Transverse colon (tissue), 4 donors: ENCODE data around the gene EPHA5.

Experiments
- CTCF ChIP-seq, 5 experiments: fragments of 200-600 bp in 3 of 5; fragments of 450-650 bp in 2 of 5; sonication (generic) in 3 of 5; IDR thresholded peaks; 1 replicate in 2 of 5; 2 replicates in 3 of 5; pipeline ENCODE4 v1.5.1; 2016 to 2017; ENCODE audit warnings: antibody characterized with exemption in 5 of 5, inconsistent platforms in 3 of 5, mild to moderate bottlenecking in 2 of 5, moderate library complexity in 1 of 5
- EP300 ChIP-seq: sonication (generic); formaldehyde crosslinking; IDR thresholded peaks from one replicate; pipeline ENCODE4 v1.6.1; 2017; ENCODE audit warnings: antibody characterized with exemption, low read depth
- POLR2AphosphoS5 ChIP-seq, 3 donors: sonication (generic); formaldehyde crosslinking; IDR thresholded peaks; one replicate each; pipeline ENCODE4 v1.6.1; 2016; ENCODE audit warnings: antibody characterized with exemption in 3 of 3

DNA sequence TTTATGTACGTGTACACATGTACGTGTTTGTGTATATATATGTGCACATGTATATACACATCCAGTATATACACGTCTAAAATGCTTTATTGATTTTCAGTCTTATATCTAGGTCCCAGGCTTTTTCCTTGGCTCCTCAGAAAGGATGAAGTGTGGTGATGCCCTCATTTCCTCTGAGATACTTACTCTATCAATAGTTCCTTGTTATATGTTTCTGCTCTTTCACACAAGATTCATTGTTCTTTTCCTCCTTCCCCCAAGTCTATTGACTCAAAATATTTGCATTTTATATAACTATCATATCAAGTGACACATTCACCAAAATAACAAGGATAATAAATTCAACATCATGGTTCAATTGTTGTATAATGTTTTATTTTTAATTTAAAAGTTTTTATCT is 359.2 kb downstream of the EPHA5 start:
- TF ChIP-seq CTCF (IDR thresholded peaks at IDR 0.05) (no peak), EP300 (no peak), POLR2AphosphoS5 (IDR thresholded peaks at IDR 0.05) (no peak)
